Mononuclear cell (primary cell): ENCODE results near the gene LIN9. TPM values are rescaled to one million over a fixed set of nuclear protein-coding genes. Genes with fewer than 3 reads are reported as not detected.
A peak's percentile ranks its signal among the peaks of the same experiment; 100 is the strongest.

Source experiments
- H3K27me3 ChIP-seq: 2 replicates; pipeline ENCODE4 v1.6.0; 2011; ENCODE audit warnings: low read length, control low read depth; ENCODE audit not compliant: insufficient read depth
- H3K4me1 ChIP-seq: 2 replicates; pipeline ENCODE4 v1.5.1; 2011; ENCODE audit warnings: mild to moderate bottlenecking, low read length, control low read depth; ENCODE audit not compliant: insufficient read depth
- H3K4me3 ChIP-seq: 2 replicates; pipeline ENCODE4 v1.5.1; 2011; ENCODE audit warnings: mild to moderate bottlenecking, low read length, moderate library complexity
- H3K9me3 ChIP-seq: 2 replicates; pipeline ENCODE4 v1.5.1; 2011; ENCODE audit warnings: low read depth, mild to moderate bottlenecking, control low read depth, low read length
- total RNA-seq: library from RNA; depleted of rRNA; stranded (reverse); fragments of >200 nt; gene quantifications from one replicate; pipeline ENCODE4 v1.2.3, GENCODE V29; 2012

LIN9 gene
- total RNA-seq, 1 donor: 2.4 TPM

DNA sequence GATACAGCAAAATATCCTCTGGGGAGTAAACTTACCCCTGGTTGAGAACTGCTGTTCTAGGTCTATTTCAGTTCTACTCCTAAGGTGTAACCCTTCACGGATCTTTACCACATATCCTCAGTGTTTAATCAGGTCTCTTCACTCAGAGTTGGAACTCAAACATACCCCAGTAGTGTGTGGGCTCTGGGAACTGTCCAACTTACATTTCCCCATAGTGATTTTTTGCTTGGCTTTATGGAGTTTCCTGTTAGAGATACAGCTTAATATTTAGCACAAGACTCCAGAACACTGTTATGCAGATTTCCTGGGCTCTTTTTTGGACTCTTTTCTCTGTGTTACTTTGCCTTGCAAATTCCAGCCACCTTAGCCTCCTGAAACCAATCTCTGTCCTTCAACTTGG lies 26.7 kb upstream of the LIN9 start:
- no peaks in the 10 kb centered on the region for H3K9me3 ChIP-seq
- no peaks in the 10 kb centered on the region for H3K27me3 ChIP-seq
- H3K4me1 ChIP-seq: peaks cover 10% of the 10 kb centered on the region

DNA sequence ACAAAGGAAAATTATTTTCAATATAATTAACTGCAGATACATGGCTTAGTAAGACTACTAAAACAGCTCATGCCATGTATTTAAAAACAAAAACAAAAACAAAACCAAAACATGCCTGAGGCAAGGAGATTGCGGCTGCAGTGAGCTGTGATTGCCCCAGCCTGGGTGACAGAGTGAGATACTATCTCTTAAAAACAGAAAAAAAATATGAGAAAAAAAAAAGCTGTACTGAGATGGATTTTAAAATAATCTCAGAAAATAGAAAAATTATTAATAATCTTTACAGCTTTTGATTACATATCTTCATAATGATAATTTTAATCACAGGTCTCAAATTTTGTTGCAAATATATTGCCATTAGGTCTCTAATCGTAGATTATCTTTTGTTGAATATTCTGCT lies 24.0 kb upstream of the LIN9 start:
- no peaks in the 10 kb centered on the region for H3K9me3 ChIP-seq
- peaks cover 10% of the 10 kb centered on the region for H3K4me1 ChIP-seq
- no peaks in the 10 kb centered on the region for H3K27me3 ChIP-seq
- no peak overlapping the region for H3K4me3 ChIP-seq

More for the DNA sequence above, 26.7 kb upstream of the LIN9 start:
- no peak overlapping the region for H3K4me3 ChIP-seq

DNA sequence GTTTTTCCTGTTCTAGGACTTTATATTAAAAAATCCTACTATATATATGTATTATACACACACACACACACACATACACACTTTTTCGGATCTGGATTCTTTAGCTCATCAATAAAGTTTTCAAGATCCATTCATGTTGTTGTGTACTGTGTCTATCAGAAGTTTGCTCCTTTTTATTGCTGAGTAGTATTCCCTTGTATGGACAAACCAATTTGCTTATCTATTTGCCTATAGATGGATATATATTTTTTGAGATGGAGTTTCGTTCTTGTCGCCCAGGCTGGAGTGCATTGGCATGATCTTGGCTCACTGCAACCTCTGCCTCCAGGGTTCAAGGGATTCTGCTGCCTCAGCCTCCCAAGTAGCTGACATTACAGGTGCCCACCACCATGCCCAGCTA lies 20.3 kb upstream of the LIN9 start:
- H3K4me1 ChIP-seq: peaks cover 10% of the 10 kb centered on the region
- H3K4me3 ChIP-seq: no peak overlapping the region
- no peaks in the 10 kb centered on the region for H3K9me3 ChIP-seq
- H3K27me3 ChIP-seq: no peaks in the 10 kb centered on the region

DNA sequence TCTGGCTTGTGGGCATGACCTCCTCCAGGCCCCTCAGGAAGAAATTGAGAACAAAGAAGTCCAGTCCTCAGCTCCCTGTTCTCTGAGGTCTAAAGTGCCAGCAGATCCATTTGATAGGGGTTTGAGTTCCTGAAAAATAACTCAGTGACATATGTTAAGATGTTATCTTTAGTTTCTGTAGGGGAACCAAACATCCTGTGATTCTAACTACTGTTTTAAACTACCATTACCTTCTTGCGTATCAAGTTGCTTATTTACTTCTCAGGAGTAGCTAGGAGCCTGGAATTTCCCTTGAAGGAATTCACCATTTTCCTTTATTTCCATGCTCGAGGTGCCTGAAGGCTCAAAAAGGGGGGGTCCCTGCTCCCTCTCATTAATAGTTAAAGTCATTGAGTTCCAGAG lies 18.8 kb upstream of the LIN9 start:
- H3K4me1 ChIP-seq: peaks cover 3% of the 10 kb centered on the region
- no peaks in the 10 kb centered on the region for H3K27me3 ChIP-seq
- H3K4me3 ChIP-seq: no peak overlapping the region
- no peaks in the 10 kb centered on the region for H3K9me3 ChIP-seq

DNA sequence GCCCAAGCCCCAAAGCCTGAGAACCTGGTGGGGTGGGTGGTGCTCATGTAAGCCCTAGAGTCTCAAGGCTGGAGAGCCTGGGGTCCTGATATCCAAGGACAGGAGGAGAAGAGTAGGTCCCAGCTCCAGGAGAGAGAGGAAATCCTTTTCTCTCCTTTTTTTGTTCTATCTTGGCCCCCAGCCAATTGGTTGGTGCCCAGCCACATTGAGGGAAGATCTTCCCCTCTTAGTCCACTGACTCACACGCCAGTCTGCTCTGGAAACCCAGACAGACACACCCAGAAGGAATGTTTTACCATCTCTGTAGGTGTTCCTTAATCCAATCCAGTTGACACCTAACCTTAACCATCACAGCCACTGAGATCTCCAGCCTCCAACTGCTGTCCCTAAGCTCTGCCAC lies 16.2 kb upstream of the LIN9 start:
- H3K27me3 ChIP-seq: no peaks in the 10 kb centered on the region
- no peaks in the 10 kb centered on the region for H3K9me3 ChIP-seq
- no peaks in the 10 kb centered on the region for H3K4me1 ChIP-seq
- no peak overlapping the region for H3K4me3 ChIP-seq

DNA sequence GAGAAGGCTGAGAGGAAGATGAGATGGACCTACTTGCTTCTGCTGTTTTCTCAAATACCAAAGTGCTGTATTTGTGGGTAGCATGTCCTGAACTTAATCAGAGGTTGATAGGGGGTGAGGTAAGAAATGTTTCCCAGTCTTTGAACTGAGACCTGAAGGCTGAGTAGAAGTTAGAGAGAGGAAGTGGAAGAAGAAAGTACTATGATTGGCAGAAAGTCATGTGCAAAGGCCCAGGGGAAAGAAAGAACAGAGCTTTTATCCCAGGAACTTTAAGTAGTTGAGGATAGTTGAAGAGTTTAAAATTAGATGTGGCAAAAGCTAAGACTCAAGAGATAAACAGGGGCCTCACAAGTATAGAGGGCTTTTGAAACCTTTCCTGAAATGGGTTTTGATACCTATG lies 15.5 kb upstream of the LIN9 start:
- no peaks in the 10 kb centered on the region for H3K9me3 ChIP-seq
- no peaks in the 10 kb centered on the region for H3K4me1 ChIP-seq
- no peak overlapping the region for H3K4me3 ChIP-seq
- H3K27me3 ChIP-seq: no peaks in the 10 kb centered on the region

DNA sequence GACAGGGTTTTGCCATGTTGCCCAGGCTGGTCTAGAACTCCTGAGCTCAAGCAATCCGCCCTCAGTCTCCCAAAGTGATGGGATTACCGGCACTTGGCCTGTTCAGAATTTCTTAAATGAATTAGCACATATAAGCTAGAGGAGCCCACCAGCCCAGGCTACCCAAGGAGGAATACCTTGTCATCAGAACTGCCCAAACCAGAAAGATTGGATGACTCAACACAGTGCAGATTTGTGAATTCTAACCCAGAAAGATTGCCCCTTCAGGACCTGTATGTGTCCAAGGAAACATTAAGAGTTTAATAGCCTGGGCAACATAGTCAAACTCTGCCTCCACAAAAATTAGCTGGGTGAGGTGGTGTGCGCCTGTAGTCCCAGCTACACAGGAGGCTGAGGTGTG lies 14.0 kb upstream of the LIN9 start:
- H3K4me3 ChIP-seq: no peak overlapping the region
- H3K9me3 ChIP-seq: no peaks in the 10 kb centered on the region
- no peaks in the 10 kb centered on the region for H3K27me3 ChIP-seq
- no peaks in the 10 kb centered on the region for H3K4me1 ChIP-seq

DNA sequence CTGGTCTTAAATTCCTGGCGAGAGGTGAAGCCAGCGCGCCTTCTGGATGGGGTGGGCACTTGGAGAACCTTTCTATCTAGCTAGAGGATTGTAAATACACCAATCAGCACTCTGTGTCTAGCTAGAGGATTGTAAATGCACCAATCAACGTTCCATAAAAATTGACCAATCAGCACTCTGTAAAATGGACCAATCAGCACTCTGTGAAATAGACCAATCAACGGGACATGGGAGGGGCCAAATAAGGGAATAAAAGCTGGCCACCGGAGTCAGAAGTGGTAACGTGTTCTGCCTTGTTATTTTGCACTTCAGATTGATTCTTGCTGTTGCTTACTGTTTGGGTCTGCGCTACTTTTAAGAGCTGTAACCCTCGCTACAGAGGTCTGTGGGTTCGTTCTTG lies 12.0 kb upstream of the LIN9 start:
- Histone ChIP-seq H3K27me3 (no peaks in the 10 kb centered on the region), H3K4me1 (no peaks in the 10 kb centered on the region), H3K4me3 (no peak overlapping the region), H3K9me3 (no peaks in the 10 kb centered on the region)

DNA sequence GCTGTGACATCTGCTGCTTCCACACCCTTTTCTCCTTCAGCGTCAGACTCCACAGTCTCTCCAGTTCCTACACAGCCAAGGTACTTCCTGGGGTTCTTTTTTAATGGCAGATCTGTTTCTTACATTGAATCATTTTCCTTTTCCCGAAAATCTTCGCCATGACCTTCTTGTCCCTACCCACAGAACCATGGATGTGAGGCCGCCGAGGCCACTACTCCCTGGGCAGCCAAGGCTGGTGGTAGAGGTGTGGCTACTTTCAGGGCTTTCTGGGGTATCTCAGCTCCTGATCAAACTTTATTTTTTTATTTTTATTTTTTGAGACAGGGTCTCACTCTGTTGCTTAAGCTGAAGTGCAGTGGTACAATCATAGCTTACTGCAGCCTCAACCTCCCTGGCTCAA lies 9.5 kb upstream of the LIN9 start:
- Histone ChIP-seq H3K4me3 (no peak overlapping the region), H3K27me3 (no peaks in the 10 kb centered on the region), H3K9me3 (no peaks in the 10 kb centered on the region), H3K4me1 (no peaks in the 10 kb centered on the region)

DNA sequence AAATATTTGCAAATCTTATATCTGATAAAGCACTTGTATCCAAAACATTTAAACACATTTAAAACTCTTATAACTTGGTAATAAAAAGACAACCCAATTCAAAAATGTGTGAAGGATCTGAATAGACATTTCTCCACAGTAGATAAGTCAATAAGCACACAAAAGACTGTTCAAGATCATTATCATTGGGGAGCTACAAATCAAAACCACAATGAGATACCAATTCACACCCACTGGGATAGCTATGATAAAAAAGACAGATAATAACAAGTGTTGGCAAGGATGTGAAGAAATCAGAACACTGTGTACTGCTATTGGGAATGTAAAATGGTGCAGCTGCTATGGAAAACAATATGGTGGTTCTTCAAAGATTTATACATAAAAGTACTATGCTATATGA lies 5.1 kb upstream of the LIN9 start:
- no peak overlapping the region for H3K4me3 ChIP-seq
- H3K9me3 ChIP-seq: no peaks in the 10 kb centered on the region
- peaks cover 11% of the 10 kb centered on the region for H3K4me1 ChIP-seq
- no peaks in the 10 kb centered on the region for H3K27me3 ChIP-seq

DNA sequence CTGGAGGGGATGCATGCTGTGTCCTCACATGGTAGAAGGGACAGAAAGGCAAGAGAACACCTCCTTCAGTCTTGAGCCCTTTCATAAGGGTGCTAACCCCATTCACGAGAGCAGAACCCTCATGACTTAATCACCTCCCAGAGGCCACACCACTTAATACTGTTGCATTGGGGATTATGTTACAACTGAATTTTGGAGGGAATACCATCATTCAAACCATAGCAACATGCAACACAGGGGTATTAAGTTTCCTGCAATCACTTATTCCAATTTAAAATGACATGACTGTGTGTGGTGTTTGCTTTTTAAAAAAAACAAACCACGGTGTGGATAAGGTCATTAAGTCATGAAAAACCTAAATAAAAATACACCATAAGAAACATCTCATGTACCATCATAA lies 3.1 kb upstream of the LIN9 start:
- Histone ChIP-seq H3K9me3 (no peaks in the 10 kb centered on the region), H3K4me1 (peaks cover 20% of the 10 kb centered on the region), H3K27me3 (no peaks in the 10 kb centered on the region), H3K4me3 (no peak overlapping the region)

DNA sequence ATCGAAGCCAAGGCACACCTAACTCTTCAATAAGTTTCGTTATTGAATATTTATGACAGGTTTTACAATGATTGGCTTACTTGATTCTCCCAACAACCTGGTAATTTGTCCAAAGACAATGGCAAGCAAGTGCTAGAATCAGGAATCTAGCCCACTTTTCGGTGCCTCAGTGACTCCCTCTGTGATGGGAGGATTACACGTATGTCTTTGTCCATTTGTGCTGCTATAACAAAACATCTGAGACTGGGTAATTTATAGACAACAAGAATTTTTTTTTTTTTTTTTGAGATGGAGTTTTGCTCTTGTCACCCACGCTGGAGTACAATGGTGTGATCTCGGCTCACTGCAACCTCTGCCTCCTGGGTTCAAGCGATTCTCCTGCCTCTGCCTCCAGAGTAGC lies 2.4 kb upstream of the LIN9 start:
- Histone ChIP-seq H3K27me3 (no peaks in the 10 kb centered on the region), H3K9me3 (no peaks in the 10 kb centered on the region), H3K4me3 (no peak overlapping the region), H3K4me1 (peaks cover 20% of the 10 kb centered on the region)

DNA sequence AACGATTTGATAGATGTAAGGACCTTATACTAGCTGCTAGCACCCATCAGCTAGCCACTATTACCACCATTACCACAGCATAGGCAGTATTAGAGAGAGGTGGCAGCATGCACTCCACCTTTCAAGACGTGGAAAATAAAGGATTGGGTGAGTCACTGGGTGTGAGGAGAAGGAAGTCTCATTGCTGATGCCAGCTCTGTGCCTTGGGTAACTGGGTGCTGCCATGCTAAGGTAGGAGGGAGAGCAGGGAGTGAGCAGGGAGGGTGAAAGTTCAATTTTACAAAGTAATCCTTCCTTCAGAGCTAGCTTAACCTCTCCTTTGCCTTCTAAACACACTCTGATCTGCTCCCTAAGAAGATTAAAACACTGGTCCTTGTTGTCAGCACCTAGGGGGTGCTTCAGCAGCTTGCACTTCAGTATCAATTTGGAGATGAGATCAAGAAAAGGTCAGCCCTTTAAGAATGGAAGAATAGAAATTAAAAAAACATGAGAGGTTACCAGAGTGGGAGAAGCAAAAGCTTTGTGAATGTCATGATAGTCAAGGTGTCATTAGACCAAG lies 1.8 kb upstream of the LIN9 start:
- Histone ChIP-seq H3K27me3 (no peaks in the 10 kb centered on the region), H3K4me3 (no peak overlapping the region), H3K4me1 (peaks cover 20% of the 10 kb centered on the region), H3K9me3 (no peaks in the 10 kb centered on the region)

DNA sequence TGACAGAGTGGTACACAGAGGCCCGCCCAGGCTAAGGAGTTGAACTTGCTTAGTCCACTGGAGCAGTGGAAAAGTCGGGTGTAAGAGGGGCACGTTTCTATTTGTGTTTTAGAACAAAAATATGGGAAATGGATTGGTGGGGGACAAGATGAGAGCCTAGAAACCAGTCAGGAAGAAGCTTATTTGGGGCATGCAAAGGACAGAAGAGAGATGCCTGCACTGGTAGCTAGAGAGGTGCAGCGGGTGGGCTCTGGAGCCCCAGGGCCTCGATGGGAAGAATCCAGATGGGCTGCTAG lies 1.2 kb upstream of the LIN9 start:
- no peaks in the 10 kb centered on the region for H3K27me3 ChIP-seq

DNA sequence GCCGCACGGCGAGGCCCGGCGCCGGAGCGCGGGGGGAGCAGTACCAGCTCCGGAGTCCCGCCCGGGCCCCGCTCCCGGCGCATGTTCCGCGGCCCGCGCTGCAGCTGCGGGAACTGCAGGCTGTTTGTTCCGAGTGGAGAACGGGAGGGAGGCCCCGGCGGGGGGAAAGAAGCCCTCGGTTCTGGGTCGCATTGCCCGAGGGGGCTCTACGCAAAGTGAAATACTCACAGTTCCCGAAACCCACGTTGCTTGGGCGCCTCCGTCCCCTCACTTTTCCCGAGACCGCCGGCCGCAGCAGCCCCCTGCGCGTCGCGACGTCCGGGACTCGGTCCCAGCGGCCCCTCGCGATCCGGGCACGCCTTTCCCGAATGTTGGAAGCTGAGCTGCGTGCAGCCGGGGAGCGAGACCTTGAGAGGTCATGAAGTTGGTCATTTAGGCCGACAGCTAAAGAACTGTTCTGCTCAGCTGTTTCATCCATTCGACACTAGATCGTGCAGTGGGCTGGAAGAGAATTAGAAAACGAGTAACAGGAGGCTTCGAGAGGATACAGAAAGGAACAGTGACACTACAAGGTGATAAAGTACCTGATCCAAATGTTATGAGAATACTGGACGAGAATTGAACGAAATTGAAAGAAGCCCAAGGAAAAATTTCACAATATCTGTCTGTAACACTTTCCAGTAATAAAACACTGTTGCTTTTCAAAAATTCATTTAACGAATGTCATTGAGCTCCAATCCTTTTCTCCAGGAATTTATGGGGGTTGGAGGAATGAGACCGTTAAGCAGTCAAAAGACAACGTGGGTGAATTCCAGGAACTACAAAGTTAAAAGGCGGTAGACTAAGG lies 657 bp upstream of the LIN9 start:
- H3K27me3 ChIP-seq: no peaks in the 10 kb centered on the region
- peak overlapping the region; percentile 96 for H3K4me3 ChIP-seq
- H3K4me1 ChIP-seq: peaks cover 20% of the 10 kb centered on the region
- no peaks in the 10 kb centered on the region for H3K9me3 ChIP-seq

More for the DNA sequence above, 1.2 kb upstream of the LIN9 start:
- H3K4me1 ChIP-seq: peaks cover 20% of the 10 kb centered on the region
- no peak overlapping the region for H3K4me3 ChIP-seq
- H3K9me3 ChIP-seq: no peaks in the 10 kb centered on the region

DNA sequence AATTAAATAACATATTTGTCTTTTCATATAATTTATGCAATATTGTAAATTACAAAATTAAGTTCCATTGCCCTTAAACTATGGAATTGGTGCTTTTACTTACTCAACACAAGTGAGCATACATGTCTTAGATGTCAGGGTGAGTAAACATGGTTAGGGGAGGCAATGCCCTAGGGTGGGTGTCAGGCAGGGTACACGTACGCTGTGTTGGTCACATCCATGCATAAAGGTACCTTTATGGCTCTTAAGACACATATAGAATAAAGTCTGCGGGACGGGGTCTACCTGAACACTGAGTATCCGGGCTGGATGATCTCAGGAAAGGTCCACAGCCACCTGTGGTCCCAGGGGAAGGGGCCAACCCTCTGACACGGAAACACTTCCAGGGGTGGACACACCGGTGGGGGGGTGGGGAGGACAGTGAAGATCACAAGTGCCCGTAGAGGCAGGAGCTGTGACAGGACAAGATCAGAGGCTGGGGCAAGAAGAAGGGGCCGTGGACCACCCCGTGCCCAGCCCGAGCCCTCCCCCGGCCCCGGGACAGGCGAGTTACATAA lies 720 bp downstream of the LIN9 start:
- peak overlapping the region; percentile 96 for H3K4me3 ChIP-seq
- H3K4me1 ChIP-seq: peaks cover 20% of the 10 kb centered on the region
- H3K27me3 ChIP-seq: no peaks in the 10 kb centered on the region
- H3K9me3 ChIP-seq: no peaks in the 10 kb centered on the region
